Erythroblast (primary cell): Measurements from ENCODE around the gene STAT6.
"Not testable (repeated sequence)": the region's sequence is repeated elsewhere in the genome, so short reads cannot be mapped to it uniquely, and the experiment has no call there.

ENCODE experiments used
- GATA1 ChIP-seq: IDR thresholded peaks from 2 replicates; pipeline ENCODE4 v1.6.1; 2011; ENCODE audit warnings: low read depth, mild to moderate bottlenecking, control low read depth, low read length, moderate library complexity
- POLR2A ChIP-seq: IDR thresholded peaks from 2 replicates; pipeline ENCODE4 v1.6.1; 2011; ENCODE audit warnings: mild to moderate bottlenecking, low read length

GRCh38 chr12:57053146-57053545 lies 58.0 kb downstream of the STAT6 start:
- TF ChIP-seq POLR2A, GATA1: not testable (repeated sequence)
